Neural progenitor cell (in vitro differentiated cells): ENCODE data around the gene ZDHHC11.

Experiments used
- EZH2 ChIP-seq: fragments of 200-600 bp; sonication (generic); IDR thresholded peaks from 2 replicates; pipeline ENCODE4 v1.6.1; 2017; ENCODE audit warnings: antibody characterized with exemption, mild to moderate bottlenecking, moderate library complexity
- EZH2phosphoT487 ChIP-seq: fragments of 200-600 bp; sonication (generic); IDR thresholded peaks from 2 replicates; pipeline ENCODE4 v1.6.1; 2017; ENCODE audit warnings: antibody characterized with exemption
- TF ChIP-seq, protein P1 (sequence below): fragments of 200-600 bp; sonication (generic); IDR thresholded peaks from 2 replicates; pipeline ENCODE4 v1.5.1; 2017; ENCODE audit warnings: antibody characterized with exemption, mild to moderate bottlenecking

DNA sequence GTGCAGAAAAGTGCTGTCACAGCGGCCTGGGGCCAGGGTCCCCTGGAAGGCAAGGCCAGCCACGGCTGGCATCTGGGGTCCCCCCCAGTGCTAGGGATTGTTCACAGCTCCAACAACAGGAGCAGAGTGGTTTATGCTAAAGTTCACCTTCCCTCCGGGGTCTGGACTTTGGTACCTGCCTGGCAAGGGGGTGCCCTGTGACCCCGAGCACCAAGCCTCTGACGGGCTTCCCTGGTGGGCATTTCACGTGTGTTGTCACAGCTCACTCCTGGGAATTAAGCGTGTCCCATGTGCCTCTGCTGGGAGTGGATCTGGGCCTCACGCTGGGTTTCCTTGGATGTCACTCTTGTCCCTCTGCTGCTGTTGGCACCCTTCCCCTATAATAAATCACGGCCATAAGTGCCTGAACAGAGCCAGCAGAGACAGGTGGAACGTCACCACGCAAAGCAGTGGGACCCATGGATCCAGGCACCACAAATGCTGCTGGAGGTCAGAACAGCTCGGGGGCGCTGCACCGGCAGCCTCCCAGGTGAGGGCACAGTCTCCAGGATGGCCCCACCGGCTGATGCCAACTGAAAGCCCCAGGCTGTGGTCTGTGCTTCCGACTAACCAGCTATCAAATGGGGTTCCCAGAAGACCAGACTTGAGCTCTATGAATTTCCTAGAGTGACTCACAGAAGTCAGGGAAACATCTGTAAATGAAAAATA, 17.8 kb upstream of the ZDHHC11 start:
- TF ChIP-seq, protein P1, sequence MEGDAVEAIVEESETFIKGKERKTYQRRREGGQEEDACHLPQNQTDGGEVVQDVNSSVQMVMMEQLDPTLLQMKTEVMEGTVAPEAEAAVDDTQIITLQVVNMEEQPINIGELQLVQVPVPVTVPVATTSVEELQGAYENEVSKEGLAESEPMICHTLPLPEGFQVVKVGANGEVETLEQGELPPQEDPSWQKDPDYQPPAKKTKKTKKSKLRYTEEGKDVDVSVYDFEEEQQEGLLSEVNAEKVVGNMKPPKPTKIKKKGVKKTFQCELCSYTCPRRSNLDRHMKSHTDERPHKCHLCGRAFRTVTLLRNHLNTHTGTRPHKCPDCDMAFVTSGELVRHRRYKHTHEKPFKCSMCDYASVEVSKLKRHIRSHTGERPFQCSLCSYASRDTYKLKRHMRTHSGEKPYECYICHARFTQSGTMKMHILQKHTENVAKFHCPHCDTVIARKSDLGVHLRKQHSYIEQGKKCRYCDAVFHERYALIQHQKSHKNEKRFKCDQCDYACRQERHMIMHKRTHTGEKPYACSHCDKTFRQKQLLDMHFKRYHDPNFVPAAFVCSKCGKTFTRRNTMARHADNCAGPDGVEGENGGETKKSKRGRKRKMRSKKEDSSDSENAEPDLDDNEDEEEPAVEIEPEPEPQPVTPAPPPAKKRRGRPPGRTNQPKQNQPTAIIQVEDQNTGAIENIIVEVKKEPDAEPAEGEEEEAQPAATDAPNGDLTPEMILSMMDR: no peak
- TF ChIP-seq EZH2 (no peak), EZH2phosphoT487 (no peak)
